IPS DF 4.7 (cell line): ENCODE data around the gene ME1.
"Not testable (repeated sequence)": the region's sequence is repeated elsewhere in the genome, so short reads cannot be mapped to it uniquely, and the experiment has no call there.

ENCODE experiments used
- DNase-seq: peaks from one replicate; pipeline ENCODE4 v3.0.0-alpha.2; 2013; ENCODE audit warnings: low spot score; ENCODE audit errors: extremely low read depth

ME1 gene

DNA sequence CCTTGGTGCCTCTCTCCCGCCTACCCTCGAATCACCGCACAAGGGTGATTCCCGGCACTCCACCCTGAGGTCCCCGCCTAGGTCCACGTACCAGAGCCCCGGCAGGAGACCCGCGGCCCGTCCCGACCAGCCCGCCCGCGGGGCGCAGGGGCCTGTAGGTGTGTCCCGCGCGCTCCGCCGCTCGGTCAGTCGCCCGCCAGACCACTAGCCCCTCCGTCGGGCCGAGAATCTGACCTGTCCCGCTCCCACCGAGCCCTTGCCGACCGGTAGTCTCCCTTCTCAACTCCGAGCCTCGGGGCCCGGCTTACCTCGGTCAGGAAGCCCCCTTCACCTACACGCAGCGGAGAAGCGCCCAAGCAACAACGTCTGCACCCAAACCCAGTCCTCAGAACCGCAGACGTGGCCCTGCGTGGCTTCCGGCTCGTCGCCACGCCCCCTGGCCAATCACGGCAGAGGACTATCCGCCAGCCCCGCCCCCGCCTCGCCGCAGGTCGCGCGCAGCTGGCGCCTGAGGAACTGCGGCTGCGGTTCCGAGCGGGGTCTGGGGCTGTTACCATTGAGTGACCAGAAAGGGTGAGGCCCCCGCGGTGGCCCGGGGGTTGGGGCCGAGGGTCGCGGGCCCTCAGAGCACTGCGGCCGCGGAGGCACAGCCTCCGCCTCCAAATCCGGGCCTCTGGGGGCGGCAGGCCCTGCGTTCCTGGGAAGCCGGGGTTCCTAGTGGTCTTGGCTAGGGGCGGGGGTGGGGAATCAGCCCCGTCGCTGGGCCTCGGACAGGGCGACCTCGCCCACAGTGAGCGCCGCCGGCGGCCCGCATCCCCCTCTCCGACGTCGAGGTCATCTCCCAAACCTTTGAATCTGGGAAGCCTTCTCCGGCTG lies 237.7 kb downstream of the ME1 start, which contains the start of the genes PGM3 and RWDD2A:
Gene PGM3, minus strand, starts transcription at position 395 of the 876 bp plus-strand sequence. CDS start 2,253 bp downstream, outside the sequence.
Gene RWDD2A, plus strand, starts transcription at position 487 of the 876 bp plus-strand sequence. CDS start 1,095 bp downstream, outside the sequence.
- DNase-seq, result no peak

DNA sequence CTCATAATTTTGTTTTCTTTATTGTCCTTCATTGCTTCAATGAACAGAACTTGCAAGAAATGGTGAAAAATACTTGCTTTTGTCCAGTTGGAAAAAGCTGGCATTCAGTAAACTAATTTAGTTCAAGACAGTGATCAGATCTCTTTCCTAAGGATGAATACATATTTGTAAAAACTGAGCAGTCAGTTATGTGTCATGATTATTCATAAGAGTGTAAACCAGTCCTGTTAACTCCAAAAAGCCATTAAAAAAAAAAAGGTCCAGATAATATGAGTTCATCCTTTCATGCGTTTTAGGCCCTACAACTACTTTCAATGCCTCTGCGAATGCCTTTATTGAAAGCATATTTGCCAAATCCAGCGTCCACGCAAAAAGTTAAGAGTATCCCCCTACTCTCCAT lies 238.4 kb downstream of the ME1 start:
- DNase-seq, result no peak

DNA sequence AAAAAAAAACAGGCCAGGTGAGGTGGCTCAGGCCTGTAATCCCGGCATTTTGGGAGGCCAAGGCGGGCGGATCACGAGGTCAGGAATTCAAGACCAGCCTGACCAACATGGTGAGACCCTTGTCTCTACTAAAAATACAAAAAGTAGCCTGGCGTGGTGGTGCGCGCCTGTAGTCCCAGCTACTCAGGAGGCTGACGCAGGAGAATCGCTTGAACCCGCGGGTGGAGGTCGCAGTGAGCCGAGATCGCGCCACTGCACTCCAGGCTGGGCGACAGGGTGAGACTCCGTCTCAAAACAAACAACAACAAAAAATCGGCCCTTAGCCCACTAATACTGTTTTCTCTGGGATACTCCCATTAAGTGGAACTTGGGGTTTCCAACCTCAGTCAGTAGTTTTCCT lies 238.9 kb downstream of the ME1 start:
- DNase-seq, result not testable (repeated sequence)

DNA sequence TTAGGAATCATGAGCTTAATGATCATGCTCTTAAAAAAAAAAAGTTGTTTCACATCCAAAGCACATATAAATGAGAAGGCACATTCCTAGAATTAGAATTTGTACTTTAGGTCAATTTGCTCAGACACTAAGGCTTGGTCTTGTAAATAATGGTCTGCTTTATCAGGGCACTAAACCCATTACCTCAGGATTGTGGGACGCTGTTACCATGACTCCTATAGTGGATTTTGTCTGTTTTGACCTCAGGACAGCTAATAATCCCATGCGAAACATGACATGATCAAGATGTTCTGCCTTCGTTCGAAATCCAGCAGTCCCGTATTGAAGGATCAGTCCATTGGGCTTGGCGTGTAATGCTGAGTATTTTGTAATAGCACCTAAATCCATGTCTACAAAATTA lies 240.2 kb downstream of the ME1 start:
- DNase-seq, result no peak

DNA sequence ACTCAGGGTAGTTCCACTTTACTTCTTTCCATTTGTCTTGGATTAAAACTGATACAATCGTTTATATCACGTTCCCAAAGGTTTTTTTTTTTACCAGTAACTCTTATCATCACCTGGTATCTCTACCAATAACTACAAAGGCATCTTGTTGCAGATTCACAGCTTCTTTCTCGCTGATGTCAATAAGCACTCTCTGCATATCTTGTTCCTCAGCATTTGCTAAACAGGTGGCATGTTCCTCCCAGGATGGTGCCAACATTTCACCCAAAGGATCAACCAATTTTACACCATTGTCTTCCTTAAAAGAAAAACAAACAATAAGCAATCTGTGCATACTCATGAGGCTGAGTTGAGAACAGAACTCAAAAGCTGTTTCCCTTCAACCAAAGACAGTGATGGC lies 242.3 kb downstream of the ME1 start:
- no peak for DNase-seq

DNA sequence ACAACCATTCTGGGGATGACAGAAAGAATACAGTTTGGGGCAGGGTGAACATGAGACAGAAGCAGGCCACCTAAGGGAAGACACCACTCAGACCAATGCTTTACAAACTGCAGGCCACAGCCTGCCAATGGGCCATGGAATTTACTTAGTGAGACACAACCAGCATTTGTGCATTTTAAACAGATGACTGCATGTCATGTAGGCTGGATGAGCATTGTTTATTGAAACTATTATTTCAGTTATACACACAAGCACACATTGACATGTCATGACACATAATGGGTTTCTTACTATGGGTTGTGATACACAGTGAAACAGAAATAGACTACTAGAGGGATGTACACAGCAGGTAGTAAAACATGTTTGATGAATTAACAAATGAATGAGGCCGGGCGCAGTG lies 245.8 kb downstream of the ME1 start:
- no peak for DNase-seq

DNA sequence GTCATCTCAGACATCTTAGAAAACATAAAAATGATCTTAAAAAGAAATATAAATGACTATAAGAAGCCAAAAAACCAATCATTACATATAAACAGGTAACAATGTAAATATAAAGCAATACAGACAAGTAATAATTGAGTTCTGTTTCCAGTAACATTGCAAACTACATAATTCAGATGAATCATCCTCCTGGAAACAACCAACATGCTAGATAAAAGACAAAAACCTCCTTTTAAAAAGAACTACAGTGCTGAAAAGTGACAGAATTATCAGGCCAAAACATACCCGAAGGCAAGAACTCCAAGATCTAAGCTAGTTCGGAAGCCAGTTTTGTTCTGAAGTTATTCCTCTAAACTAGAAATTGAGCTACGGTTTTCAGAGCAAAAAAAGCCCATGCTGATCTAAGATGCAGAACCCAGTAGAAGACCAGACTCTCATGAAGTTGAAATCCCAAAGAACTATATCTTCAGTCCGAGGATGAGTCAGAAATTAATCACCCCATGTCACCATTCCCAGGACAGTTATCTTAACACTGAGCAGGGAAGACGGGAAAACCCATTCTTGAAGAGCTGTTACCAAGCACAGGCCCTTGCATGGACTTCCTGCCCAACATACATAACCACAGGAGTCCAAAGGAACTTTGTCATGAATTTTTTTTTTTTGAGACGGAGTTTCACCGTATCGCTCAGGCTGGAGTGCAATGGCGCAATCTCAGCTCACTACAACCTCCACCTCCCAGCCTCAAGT lies 247.6 kb downstream of the ME1 start:
- DNase-seq, result no peak

DNA sequence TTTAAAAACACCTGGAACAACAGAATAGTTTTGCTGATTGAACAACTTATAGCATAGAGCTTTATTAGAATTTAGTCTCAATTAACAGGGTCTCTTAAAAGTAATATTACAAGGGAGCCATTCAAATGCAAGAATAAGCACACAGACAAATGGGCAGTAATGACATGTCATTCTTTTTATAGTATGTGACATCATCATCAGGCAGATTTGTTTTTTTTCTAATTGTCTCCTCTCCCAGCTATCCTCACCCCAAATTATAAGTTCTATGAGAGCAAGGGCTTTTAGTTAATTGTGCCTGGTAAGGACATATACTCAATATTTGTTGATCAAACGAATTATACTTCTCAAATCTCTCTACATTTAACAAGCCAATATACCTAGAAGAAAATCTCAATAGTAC lies 248.7 kb downstream of the ME1 start:
- DNase-seq, result no peak

DNA sequence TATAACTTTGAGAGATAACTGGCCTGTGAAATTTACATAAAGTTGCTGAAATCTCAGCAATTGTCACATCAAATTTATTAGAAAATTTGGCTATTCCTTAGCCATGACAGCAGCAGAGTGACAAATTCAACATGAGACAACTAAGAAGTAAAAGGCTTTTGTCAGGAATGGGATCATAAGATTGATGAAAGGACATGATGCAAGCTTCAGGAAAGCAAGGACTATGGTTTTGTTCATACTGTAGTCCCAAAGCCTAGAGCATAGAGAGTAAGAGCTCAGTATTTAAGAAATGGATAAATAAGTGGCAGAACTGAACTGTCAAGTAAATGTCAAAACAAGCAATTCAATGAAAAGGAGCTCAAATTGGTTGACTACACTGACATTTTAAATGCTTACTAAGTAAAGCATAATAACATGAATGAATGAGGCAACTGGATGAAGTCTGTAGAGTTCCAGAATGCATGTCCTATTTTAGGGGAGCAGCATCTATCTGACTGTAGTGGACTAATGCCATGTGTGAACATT lies 250.4 kb downstream of the ME1 start:
- DNase-seq, result no peak

DNA sequence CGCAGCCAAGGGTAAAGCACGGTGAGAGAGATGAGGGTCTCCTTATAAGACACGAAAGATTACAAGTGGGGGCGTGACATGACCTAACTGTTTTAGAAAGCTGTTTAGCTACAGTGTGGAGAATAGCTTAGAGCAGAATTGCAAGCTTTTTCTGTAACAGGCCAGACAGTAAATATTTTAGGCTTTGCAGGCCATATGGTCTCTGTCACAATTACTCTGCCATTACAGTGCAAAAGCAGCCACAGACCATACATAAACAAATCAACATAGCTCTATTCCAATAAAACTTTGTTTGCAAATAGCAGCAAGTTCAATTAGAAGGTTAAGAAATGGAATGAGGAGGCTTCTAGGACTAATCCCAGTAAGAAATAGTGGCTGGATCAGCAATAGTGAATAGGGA lies 254.6 kb downstream of the ME1 start:
- no peak for DNase-seq

DNA sequence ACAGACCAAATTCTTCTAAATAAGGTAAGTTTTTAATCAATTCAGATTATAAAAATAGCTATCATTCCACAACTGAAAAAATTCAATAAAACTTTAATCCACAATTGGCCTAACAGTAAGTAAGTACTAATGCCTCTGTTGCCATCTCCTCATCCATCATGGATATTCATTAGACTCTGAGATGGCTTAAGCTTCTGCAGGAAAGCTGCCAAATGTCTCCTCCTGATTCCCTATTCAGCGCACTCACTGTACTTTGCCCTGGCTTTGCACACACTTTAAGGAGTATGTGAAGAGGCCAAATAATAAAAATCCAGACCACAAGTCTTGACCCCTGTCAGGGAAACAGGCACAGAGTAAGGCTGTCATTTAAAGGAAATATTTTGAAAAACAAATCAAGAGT lies 261.3 kb downstream of the ME1 start:
- DNase-seq, result no peak

DNA sequence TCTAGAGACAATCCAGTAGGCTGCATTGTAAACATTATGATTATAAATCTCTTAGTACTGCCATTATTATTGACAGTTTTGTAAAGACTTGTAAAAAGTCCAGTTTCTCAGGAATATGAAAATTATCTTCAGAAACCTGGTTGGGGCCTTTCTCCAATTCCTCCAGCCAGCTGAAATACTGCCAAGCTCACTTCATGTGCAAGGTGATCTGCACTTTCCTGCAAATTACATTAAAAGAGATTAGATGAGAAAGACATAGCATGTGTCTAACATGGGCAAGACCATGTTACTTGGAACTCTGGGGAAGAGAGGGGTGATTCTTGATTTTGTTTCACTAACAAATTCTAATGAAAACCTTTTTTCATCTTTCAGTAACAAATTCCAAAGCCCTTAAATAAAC lies 261.7 kb downstream of the ME1 start:
- DNase-seq, result no peak

DNA sequence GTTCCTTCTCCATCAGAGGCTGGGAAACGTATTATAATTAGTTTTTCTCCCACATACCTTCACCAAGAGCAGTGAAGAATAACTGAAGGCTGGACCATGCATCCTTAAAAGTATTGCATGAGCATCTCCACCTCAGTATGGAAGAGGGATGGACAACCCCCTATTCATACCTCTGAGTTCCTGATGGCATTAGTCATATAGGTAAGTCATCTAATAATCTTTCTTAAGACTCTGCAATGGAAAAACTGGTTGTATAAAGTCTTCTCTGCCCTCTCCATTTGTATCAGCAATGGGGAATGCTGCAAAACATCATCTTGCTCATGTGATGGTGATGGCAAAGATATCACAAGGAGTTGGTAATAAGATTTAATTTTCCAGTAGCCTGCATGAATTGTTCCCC lies 262.3 kb downstream of the ME1 start:
- DNase-seq, result no peak

DNA sequence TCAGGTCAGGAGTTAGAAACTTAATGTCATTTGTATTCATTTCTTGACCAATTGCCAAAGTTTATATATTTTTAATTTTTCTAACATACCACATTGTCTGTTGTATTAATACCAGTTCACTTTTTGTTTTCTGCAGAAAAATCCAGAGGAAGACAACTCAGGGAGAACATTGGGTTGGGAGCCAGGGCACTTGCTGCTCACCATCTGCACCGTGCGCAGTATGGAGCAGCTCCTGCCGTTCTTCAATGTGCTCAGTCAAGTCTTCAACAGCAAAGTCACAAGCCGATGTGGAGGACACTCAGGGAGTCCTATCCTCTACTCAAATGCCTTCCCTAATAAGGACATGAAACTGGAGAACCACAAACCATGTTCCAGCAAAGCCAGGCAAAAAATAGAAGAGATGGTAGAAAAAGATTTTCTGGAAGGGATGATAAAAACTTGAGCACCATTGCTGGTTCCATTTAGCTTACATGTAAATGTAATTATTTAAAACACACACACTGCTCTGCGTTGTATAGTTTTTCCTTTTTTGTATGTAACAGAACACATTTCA lies 263.0 kb downstream of the ME1 start:
- no peak for DNase-seq
